ENCODE data around the gene PPARG. TPM values are rescaled to one million over a fixed set of nuclear protein-coding genes. Genes with fewer than 3 reads are reported as not detected.

PPARG gene
- total and polyA plus RNA-seq, 4 donors: 5.2 to 15.7 (median 7.0) TPM

DNA sequence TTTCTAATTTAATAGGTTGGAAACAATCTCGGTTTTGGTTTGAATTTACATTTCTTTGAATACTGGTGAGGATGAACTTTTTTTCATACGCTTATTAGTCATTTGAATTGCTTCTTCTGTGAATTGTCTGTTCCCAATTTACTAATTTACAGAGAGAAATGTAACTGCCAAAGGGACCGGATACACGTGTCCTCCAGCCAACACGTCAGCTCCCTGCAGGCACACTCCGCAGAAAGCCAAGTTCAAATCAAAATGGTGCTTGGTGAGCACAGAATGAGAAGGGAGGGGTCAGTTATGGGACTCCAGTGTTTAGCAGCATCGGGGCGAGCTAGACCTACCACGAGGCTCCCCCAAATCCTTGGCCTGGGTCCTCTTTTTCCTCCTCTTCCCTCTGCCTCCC lies 184.6 kb downstream of the PPARG start:
- TF ChIP-seq YY1 (IDR thresholded peaks at IDR 0.05) (no peak), HNF4A (conservative IDR thresholded peaks at IDR 0.05) (no peak), RAD21 (IDR thresholded peaks at IDR 0.05) (no peak), GABPA (IDR thresholded peaks at IDR 0.05 in 1 of 2, conservative IDR thresholded peaks at IDR 0.05 in 1 of 2) (no peak), HNF4G (IDR thresholded peaks at IDR 0.05) (no peak), NR2F2 (IDR thresholded peaks at IDR 0.05) (no peak), MAX (IDR thresholded peaks at IDR 0.05) (no peak), ATF3 (IDR thresholded peaks at IDR 0.05) (no peak), EGR1 (IDR thresholded peaks at IDR 0.05; ENCODE audit: low read depth in 2 of 2) (no peak), CTCF (IDR thresholded peaks at IDR 0.05; ENCODE audit: low read depth, low read length, missing input control) (no peak), RXRA (IDR thresholded peaks at IDR 0.05) (no peak), FOXA2 (IDR thresholded peaks at IDR 0.05) (no peak), ZBTB33 (IDR thresholded peaks at IDR 0.05) (no peak), SP1 (IDR thresholded peaks at IDR 0.05) (no peak), JUND (IDR thresholded peaks at IDR 0.05) (no peak), FOXA1 (IDR thresholded peaks at IDR 0.05) (no peak), TAF1 (conservative IDR thresholded peaks at IDR 0.05) (no peak)
- TF ChIP-seq, protein P1, sequence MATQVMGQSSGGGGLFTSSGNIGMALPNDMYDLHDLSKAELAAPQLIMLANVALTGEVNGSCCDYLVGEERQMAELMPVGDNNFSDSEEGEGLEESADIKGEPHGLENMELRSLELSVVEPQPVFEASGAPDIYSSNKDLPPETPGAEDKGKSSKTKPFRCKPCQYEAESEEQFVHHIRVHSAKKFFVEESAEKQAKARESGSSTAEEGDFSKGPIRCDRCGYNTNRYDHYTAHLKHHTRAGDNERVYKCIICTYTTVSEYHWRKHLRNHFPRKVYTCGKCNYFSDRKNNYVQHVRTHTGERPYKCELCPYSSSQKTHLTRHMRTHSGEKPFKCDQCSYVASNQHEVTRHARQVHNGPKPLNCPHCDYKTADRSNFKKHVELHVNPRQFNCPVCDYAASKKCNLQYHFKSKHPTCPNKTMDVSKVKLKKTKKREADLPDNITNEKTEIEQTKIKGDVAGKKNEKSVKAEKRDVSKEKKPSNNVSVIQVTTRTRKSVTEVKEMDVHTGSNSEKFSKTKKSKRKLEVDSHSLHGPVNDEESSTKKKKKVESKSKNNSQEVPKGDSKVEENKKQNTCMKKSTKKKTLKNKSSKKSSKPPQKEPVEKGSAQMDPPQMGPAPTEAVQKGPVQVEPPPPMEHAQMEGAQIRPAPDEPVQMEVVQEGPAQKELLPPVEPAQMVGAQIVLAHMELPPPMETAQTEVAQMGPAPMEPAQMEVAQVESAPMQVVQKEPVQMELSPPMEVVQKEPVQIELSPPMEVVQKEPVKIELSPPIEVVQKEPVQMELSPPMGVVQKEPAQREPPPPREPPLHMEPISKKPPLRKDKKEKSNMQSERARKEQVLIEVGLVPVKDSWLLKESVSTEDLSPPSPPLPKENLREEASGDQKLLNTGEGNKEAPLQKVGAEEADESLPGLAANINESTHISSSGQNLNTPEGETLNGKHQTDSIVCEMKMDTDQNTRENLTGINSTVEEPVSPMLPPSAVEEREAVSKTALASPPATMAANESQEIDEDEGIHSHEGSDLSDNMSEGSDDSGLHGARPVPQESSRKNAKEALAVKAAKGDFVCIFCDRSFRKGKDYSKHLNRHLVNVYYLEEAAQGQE (IDR thresholded peaks at IDR 0.05): no peak

More for the DNA sequence above, 184.6 kb downstream of the PPARG start:
- Histone ChIP-seq H3K4me3 (ENCODE audit: low read depth in 1 of 3, low read length in 3 of 3) (no peak overlapping the region), H3K4me1 (ENCODE audit: control insufficient read depth in 4 of 4, insufficient read depth in 4 of 4, low read length in 3 of 4) (peaks cover 0 to 5% (median 0%) of the 10 kb centered on the region in 4 donors), H3K36me3 (ENCODE audit: control insufficient read depth in 4 of 4, insufficient read depth in 3 of 4, low read depth in 1 of 4, low read length in 3 of 4) (no peaks in the 10 kb centered on the region), H3K27me3 (ENCODE audit: control insufficient read depth in 4 of 4, insufficient read depth in 4 of 4, low read length in 3 of 4) (no peaks in the 10 kb centered on the region), H3K9ac (ENCODE audit: low read depth in 1 of 2, low read length in 2 of 2) (no peak overlapping the region), H3K27ac (ENCODE audit: low read depth in 1 of 2, low read length in 2 of 2) (no peak overlapping the region), H3K9me3 (ENCODE audit: control insufficient read depth in 4 of 4, low read length in 3 of 4) (no peaks in the 10 kb centered on the region)
- WGBS: 92% methylated on average over 9 of the region's 9 CpGs
- DNase-seq (ENCODE audit: low spot score): no peak
